ENCODE data around the gene CORO2B.
"Not testable (repeated sequence)": the region's sequence is repeated elsewhere in the genome, so short reads cannot be mapped to it uniquely, and the experiment has no call there.

The CORO2B gene

GRCh38 chr15:68679161-68679560 lies 100.4 kb downstream of the CORO2B start:
- no peak for DNase-seq
- in situ Hi-C loops (cut with MboI; ENCODE audit: low pct_unique_long_range_greater_than_20kb, low sequenced_read_pairs), result no loop called here

- no peak for DNase-seq
- in situ Hi-C loops (cut with MboI; ENCODE audit: low pct_unique_long_range_greater_than_20kb, low sequenced_read_pairs), result no loop called here
Measured at GRCh38 chr15:68679961-68680371, 101.2 kb downstream of the CORO2B start.

- in situ Hi-C loops (cut with MboI; ENCODE audit: low pct_unique_long_range_greater_than_20kb, low sequenced_read_pairs); DNase-seq: not testable (repeated sequence)
Measured at GRCh38 chr15:68680756-68681155, 102.0 kb downstream of the CORO2B start.

GRCh38 chr15:68681836-68682235 lies 103.0 kb downstream of the CORO2B start:
- in situ Hi-C loops (cut with MboI; ENCODE audit: low pct_unique_long_range_greater_than_20kb, low sequenced_read_pairs), result no loop called here
- no peak for DNase-seq

GRCh38 chr15:68682330-68682729 lies 103.5 kb downstream of the CORO2B start:
- DNase-seq, result no peak
- in situ Hi-C loops (cut with MboI; ENCODE audit: low pct_unique_long_range_greater_than_20kb, low sequenced_read_pairs), result no loop called here

- DNase-seq, result no peak
- in situ Hi-C loops (cut with MboI; ENCODE audit: low pct_unique_long_range_greater_than_20kb, low sequenced_read_pairs), result no loop called here
Measured at GRCh38 chr15:68683026-68683425, 104.2 kb downstream of the CORO2B start.

- DNase-seq, result no peak
- in situ Hi-C loops (cut with MboI; ENCODE audit: low pct_unique_long_range_greater_than_20kb, low sequenced_read_pairs), result no loop called here
Measured at GRCh38 chr15:68683551-68683950, 104.8 kb downstream of the CORO2B start.

GRCh38 chr15:68684476-68684875 lies 105.7 kb downstream of the CORO2B start:
- in situ Hi-C loops (cut with MboI; ENCODE audit: low pct_unique_long_range_greater_than_20kb, low sequenced_read_pairs), result no loop called here
- DNase-seq, result no peak

GRCh38 chr15:68687136-68687735 lies 108.4 kb downstream of the CORO2B start:
- in situ Hi-C loops (cut with MboI; ENCODE audit: low pct_unique_long_range_greater_than_20kb, low sequenced_read_pairs), result no loop called here
- no peak for DNase-seq

GRCh38 chr15:68691705-68692104 lies 112.9 kb downstream of the CORO2B start:
- DNase-seq, result no peak
- in situ Hi-C loops (cut with MboI; ENCODE audit: low pct_unique_long_range_greater_than_20kb, low sequenced_read_pairs), result no loop called here

GRCh38 chr15:68693071-68693470 lies 114.3 kb downstream of the CORO2B start:
- peak; percentile 62 for DNase-seq

GRCh38 chr15:68694111-68694510 lies 115.3 kb downstream of the CORO2B start:
- no peak for DNase-seq
- in situ Hi-C loops (cut with MboI; ENCODE audit: low pct_unique_long_range_greater_than_20kb, low sequenced_read_pairs), result no loop called here

More at GRCh38 chr15:68693071-68693470, 114.3 kb downstream of the CORO2B start:
- in situ Hi-C loops (cut with MboI; ENCODE audit: low pct_unique_long_range_greater_than_20kb, low sequenced_read_pairs), result no loop called here

- no peak for DNase-seq
- in situ Hi-C loops (cut with MboI; ENCODE audit: low pct_unique_long_range_greater_than_20kb, low sequenced_read_pairs), result no loop called here
Measured at GRCh38 chr15:68695061-68695595, 116.3 kb downstream of the CORO2B start.

GRCh38 chr15:68696414-68697363 lies 117.9 kb downstream of the CORO2B start:
- in situ Hi-C loops (cut with MboI; ENCODE audit: low pct_unique_long_range_greater_than_20kb, low sequenced_read_pairs), result no loop called here
- no peak for DNase-seq

GRCh38 chr15:68697711-68698690 lies 119.2 kb downstream of the CORO2B start:
- DNase-seq, result no peak
- in situ Hi-C loops (cut with MboI; ENCODE audit: low pct_unique_long_range_greater_than_20kb, low sequenced_read_pairs), result no loop called here

GRCh38 chr15:68698708-68699107 lies 119.9 kb downstream of the CORO2B start:
- DNase-seq, result no peak
- in situ Hi-C loops (cut with MboI; ENCODE audit: low pct_unique_long_range_greater_than_20kb, low sequenced_read_pairs), result no loop called here

GRCh38 chr15:68699124-68699880 lies 120.5 kb downstream of the CORO2B start:
- in situ Hi-C loops (cut with MboI; ENCODE audit: low pct_unique_long_range_greater_than_20kb, low sequenced_read_pairs), result no loop called here
- no peak for DNase-seq

GRCh38 chr15:68699881-68700454 lies 121.2 kb downstream of the CORO2B start:
- in situ Hi-C loops (cut with MboI; ENCODE audit: low pct_unique_long_range_greater_than_20kb, low sequenced_read_pairs), result no loop called here
- DNase-seq, result no peak

All from KBM-7 (cell line).